NCI-H2196 treated with DMSO at 0.1 percent for 48 hours (cell line): ENCODE data around the gene PGBD5.
"Not testable (repeated sequence)": the region's sequence is repeated elsewhere in the genome, so short reads cannot be mapped to it uniquely, and the experiment has no call there.

ENCODE experiments used
- DNase-seq: peaks from one replicate; lab custom pipeline; 2025; ENCODE audit not compliant: unreplicated experiment; lab: John Stamatoyannopoulos, UW

The PGBD5 gene

GRCh38 chr1:230425252-230426091 is 660 bp downstream of the PGBD5 start:
- no peak for DNase-seq

GRCh38 chr1:230424391-230425251 is 1.5 kb downstream of the PGBD5 start:
- no peak for DNase-seq

- DNase-seq: no peak
These were observed 2.2 kb downstream of the PGBD5 start for GRCh38 chr1:230423951-230424350.

GRCh38 chr1:230423261-230423660 is 2.9 kb downstream of the PGBD5 start:
- no peak for DNase-seq

GRCh38 chr1:230422221-230422981 is 3.7 kb downstream of the PGBD5 start:
- DNase-seq: no peak

GRCh38 chr1:230421481-230421880 is 4.7 kb downstream of the PGBD5 start:
- no peak for DNase-seq

GRCh38 chr1:230420372-230420771 is 5.8 kb downstream of the PGBD5 start:
- DNase-seq: not testable (repeated sequence)

GRCh38 chr1:230416430-230416829 is 9.7 kb downstream of the PGBD5 start:
- DNase-seq: no peak

- no peak for DNase-seq
These were observed 10.6 kb downstream of the PGBD5 start for GRCh38 chr1:230415405-230416132.

- no peak for DNase-seq
These were observed 11.4 kb downstream of the PGBD5 start for GRCh38 chr1:230414694-230415093.

GRCh38 chr1:230414102-230414501 is 12.0 kb downstream of the PGBD5 start:
- DNase-seq: no peak

- no peak for DNase-seq
These were observed 13.1 kb downstream of the PGBD5 start for GRCh38 chr1:230413061-230413460.

GRCh38 chr1:230408971-230409370 is 17.2 kb downstream of the PGBD5 start:
- DNase-seq: no peak

- DNase-seq: no peak
These were observed 18.8 kb downstream of the PGBD5 start for GRCh38 chr1:230407351-230407750.

- DNase-seq: not testable (repeated sequence)
These were observed 19.4 kb downstream of the PGBD5 start for GRCh38 chr1:230406727-230407126.

GRCh38 chr1:230403442-230403841 is 22.7 kb downstream of the PGBD5 start:
- no peak for DNase-seq

- no peak for DNase-seq
These were observed 24.3 kb downstream of the PGBD5 start for GRCh38 chr1:230401763-230402294.

- no peak for DNase-seq
These were observed 25.0 kb downstream of the PGBD5 start for GRCh38 chr1:230401101-230401500.

GRCh38 chr1:230400007-230400344 is 26.2 kb downstream of the PGBD5 start:
- DNase-seq: no peak

GRCh38 chr1:230399321-230400006 is 26.7 kb downstream of the PGBD5 start:
- DNase-seq: no peak
